Adrenal gland (tissue), 12 donors: ENCODE data around the gene SLC4A1. TPM values are rescaled to one million over a fixed set of nuclear protein-coding genes. Genes with fewer than 3 reads are reported as not detected.

Source experiments
- DNase-seq, 7 donors: peaks; one replicate each; pipeline ENCODE4 v3.0.0-alpha.2; 2019 to 2020
- H3K27ac ChIP-seq, 5 donors: fragments of 200-600 bp; sonication (generic) in 4 of 5; 1 replicate in 3 of 5; 2 replicates in 2 of 5; pipeline versions ENCODE4 v1.5.1 to v1.8.0; 2016 to 2020; ENCODE audit warnings: mild to moderate bottlenecking in 1 of 5
- H3K27me3 ChIP-seq: fragments of 200-600 bp; 2 replicates; pipeline ENCODE4 v1.8.0; 2021
- H3K36me3 ChIP-seq, 2 donors: fragments of 200-600 bp; replicated peaks in 1 of 2; 1 replicate in 1 of 2; 2 replicates in 1 of 2; pipeline versions ENCODE4 v1.5.1 to v1.8.0; 2018 to 2022
- H3K4me1 ChIP-seq, 2 donors: fragments of 200-600 bp; replicated peaks in 1 of 2; 1 replicate in 1 of 2; 2 replicates in 1 of 2; pipeline versions ENCODE4 v1.5.1 to v1.8.0; 2018 to 2021
- H3K4me3 ChIP-seq, 4 donors: fragments of 200-600 bp; sonication (generic) in 3 of 4; one replicate each; pipeline ENCODE4 v1.5.1; 2016 to 2018
- H3K9me3 ChIP-seq, 3 donors: fragments of 200-600 bp; sonication (generic) in 1 of 3; replicated peaks in 1 of 3; 1 replicate in 2 of 3; 2 replicates in 1 of 3; pipeline versions ENCODE4 v1.5.1 to v1.8.0; 2016 to 2021
- CTCF ChIP-seq, 6 experiments: fragments of 450-650 bp in 4 of 6; fragments of 200-600 bp in 2 of 6; sonication (generic) in 1 of 6; IDR thresholded peaks; 1 replicate in 5 of 6; 2 replicates in 1 of 6; pipeline versions ENCODE4 v1.5.1 to v1.8.0; 2016 to 2021; ENCODE audit warnings: antibody characterized with exemption in 6 of 6, mild to moderate bottlenecking in 2 of 6, moderate library complexity in 1 of 6
- POLR2A ChIP-seq, 2 donors: fragments of 450-650 bp; IDR thresholded peaks; one replicate each; pipeline ENCODE4 v1.6.1; 2017; ENCODE audit warnings: antibody characterized with exemption in 2 of 2, mild to moderate bottlenecking in 2 of 2, moderate library complexity in 1 of 2
- WGBS, 4 donors: extraction: QIAGEN DNeasy Blood & Tissue Kit in 2 of 4; methylation state at CpG; one replicate each; pipeline versions ENCODE4 v1.1.5 to v1.1.7; 2013 to 2017; 5-methylcytosine and 5-hydroxymethylcytosine counted together
- intact Hi-C, 2 donors: fragments of 100-400 bp; cut with DNase I; formaldehyde crosslinking; loops; one replicate each; pipeline versions ENCODE4 v1.14.1 to v1.15.0; 2022 to 2023
- polyA plus RNA-seq, 3 donors: library from polyadenylated mRNA; stranded (reverse); fragments of 200-250 nt in 2 of 3; fragments of 350-450 nt in 1 of 3; fragmentation: Illumina TruSeq in 1 of 3; extraction: RNeasy Lipid Tissue Mini Kit (QIAGEN cat#74804) in 1 of 3; gene quantifications; one replicate each; pipeline ENCODE4 v1.2.3, GENCODE V29; 2013 to 2014
- total RNA-seq, 9 donors: library from RNA; depleted of rRNA in 4 of 9; stranded (reverse); fragments of >200 nt in 4 of 9; fragments of 120-200 nt in 1 of 9; fragmentation: NEBNext Ultra II Directional in 1 of 9; extraction: Animal tissue kit (Norgen Biotek cat#: 25700) in 1 of 9; gene quantifications; one replicate each; pipeline versions ENCODE4 v1.1.0 to v1.2.4, GENCODE V29; 2013 to 2023
- donor health status: healthy with polysubstance abuse.
- donor health status: Bipolar disorder and iron deficiency.
- donor health status: DM: yes; HTN: yes; CAD: no.
- donor health status: DM: no; HTN: no; CAD: no.
- donor health status: DM: no; HTN: no; CAD: no.
- donor health status: DM: yes; HTN: yes; CAD: no.

SLC4A1 gene
- total and polyA plus RNA-seq, 12 donors, result 0.13 to 8.5 (median 0.17) TPM; not detected in 6

DNA sequence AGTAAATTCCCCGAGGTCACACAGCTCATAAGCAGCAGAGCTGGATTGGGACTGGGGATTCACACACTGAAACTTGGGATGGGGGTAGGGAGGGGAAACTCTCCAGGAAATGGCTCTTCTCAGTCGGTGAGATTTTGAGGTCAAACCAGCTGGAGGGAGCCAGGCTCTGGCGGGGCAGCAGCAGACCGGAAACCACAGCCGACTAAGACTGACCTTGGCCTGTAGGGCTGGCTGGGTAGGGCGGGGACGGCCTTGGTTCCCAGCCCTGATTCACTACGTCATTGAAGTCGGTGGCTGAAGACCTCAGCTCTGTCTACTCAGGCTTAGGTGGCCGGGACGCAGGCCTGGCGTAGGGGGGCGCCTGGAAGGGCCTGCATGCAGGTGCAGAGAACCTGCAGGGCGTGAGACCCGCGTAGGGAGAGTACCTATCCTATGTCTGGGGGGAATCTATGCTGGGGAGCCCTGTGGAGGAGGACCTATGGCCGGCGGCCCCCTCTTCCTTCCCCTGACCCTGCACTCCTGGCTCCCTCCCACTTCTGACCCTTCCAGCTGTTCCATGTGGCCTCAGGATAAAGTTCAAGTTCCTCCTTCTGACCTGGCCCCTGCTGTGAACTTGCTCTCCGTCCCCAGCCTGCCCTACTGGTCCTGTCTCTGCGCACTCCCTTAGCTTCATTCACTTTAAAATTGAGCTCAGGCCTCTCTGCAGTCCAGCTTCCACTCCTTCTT, 11.9 kb upstream of the SLC4A1 start:
- 13 to 25% (median 16%) methylated on average over 15 to 20 of the region's 20 CpGs for WGBS, 4 donors
- intact Hi-C loops, result no loop called here

DNA sequence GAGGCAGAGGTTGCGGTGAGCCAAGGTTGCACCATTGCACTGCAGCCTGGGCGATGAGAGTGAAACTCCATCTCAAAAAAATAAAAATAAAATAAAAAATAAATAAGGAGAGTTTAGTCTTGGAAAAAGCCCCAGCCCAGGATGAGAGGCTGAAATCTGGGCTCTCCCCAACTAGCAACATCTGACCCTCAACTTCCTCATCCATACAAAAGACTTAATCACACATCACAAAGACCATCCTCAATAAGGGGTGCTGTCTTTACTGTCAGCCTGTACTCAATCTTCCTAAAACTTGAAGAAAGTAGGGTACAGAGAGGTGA, 11.4 kb upstream of the SLC4A1 start:
- DNase-seq, result no peak
- Histone ChIP-seq H3K36me3 (no peaks in the 10 kb centered on the region), H3K27ac (peak overlapping the region in 4 of 5 donors; percentile 82 to 96 (median 88)), H3K9me3 (no peaks in the 10 kb centered on the region), H3K4me1 (peaks cover 20 to 23% of the 10 kb centered on the region in 2 donors), H3K4me3 (no peak overlapping the region), H3K27me3 (no peaks in the 10 kb centered on the region)
- TF ChIP-seq POLR2A (IDR thresholded peaks at IDR 0.05) (no peak), CTCF (IDR thresholded peaks at IDR 0.05) (no peak)
- 68 to 71% (median 69%) methylated on average over 2 of the region's 2 CpGs for WGBS, 4 donors
- intact Hi-C loops, result no loop called here

More for the DNA sequence above, 11.9 kb upstream of the SLC4A1 start:
- peak overlapping the region in 4 of 5 donors; percentile 82 to 96 (median 88) for H3K27ac ChIP-seq
- H3K36me3 ChIP-seq, result no peaks in the 10 kb centered on the region
- H3K4me3 ChIP-seq, result no peak overlapping the region
- peak; percentile 86 to 97 (median 94) for DNase-seq
- H3K27me3 ChIP-seq, result no peaks in the 10 kb centered on the region
- no peaks in the 10 kb centered on the region for H3K9me3 ChIP-seq
- TF ChIP-seq POLR2A (IDR thresholded peaks at IDR 0.05) (peak in 1 of 2 donors; percentile 38), CTCF (IDR thresholded peaks at IDR 0.05) (no peak)
- H3K4me1 ChIP-seq, result peaks cover 20 to 23% of the 10 kb centered on the region in 2 donors

DNA sequence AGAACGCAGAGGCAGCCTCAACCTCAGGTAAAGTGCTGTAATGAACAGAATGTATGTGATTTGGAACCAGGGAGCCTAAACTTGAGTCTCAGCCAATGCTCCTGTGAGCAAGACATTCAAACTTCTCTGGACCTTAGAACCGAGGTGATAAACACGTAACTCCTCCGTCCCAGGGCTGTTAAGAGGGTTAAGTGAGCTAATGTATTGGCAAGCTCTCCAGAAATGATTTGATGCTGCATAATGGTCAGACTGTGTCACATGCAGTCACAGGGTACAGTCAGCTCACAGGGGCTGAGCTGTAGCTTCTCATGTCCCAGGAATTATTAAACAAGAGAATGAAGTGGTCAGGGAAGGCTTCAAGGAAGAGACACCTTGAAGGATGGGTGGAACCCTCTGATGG, 10.0 kb upstream of the SLC4A1 start:
- no peak for TF ChIP-seq CTCF (IDR thresholded peaks at IDR 0.05)
- TF ChIP-seq POLR2A (IDR thresholded peaks at IDR 0.05), result no peak
- intact Hi-C loops, result no loop called here
- Histone ChIP-seq H3K36me3 (no peaks in the 10 kb centered on the region), H3K27ac (no peak overlapping the region), H3K27me3 (no peaks in the 10 kb centered on the region), H3K9me3 (no peaks in the 10 kb centered on the region), H3K4me1 (peaks cover 20 to 23% of the 10 kb centered on the region in 2 donors), H3K4me3 (no peak overlapping the region)
- DNase-seq, result peak in 2 of 7 donors; percentile 6 to 23
- 37 to 81% (median 72%) methylated on average over 4 of the region's 4 CpGs for WGBS, 4 donors

DNA sequence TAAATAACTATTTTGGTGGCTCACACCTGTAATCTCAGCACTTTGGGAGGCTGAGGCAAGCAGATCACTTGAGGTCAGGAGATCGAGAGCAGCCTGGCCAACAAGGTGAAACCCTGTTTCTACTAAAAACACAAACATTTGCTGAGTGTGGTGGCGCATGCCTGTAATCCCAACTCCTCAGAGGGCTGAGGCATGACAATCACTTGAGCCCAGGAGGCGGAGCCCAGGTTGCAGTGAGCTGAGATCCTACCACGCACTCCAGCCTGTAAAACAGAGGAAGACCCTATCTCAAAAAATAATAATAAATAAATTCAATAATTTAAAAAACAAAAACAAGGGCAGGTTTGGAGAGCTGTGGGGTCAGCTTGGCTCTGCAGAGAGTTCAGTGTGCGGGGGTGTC, 5.7 kb upstream of the SLC4A1 start:
- no peak overlapping the region for H3K27ac ChIP-seq
- H3K36me3 ChIP-seq, result no peaks in the 10 kb centered on the region
- H3K27me3 ChIP-seq, result no peaks in the 10 kb centered on the region
- no peak for TF ChIP-seq POLR2A (IDR thresholded peaks at IDR 0.05)
- TF ChIP-seq CTCF (IDR thresholded peaks at IDR 0.05), result no peak
- no peak for DNase-seq
- no peaks in the 10 kb centered on the region for H3K9me3 ChIP-seq
- 91 to 96% (median 92%) methylated on average over 5 of the region's 5 CpGs for WGBS, 4 donors
- intact Hi-C loops, result no loop called here
- H3K4me3 ChIP-seq, result no peak overlapping the region
- H3K4me1 ChIP-seq, result no peaks in the 10 kb centered on the region
